Keratinocyte (primary cell): ENCODE data around the gene CHRNA10. TPM values are rescaled to one million over a fixed set of nuclear protein-coding genes. Genes with fewer than 3 reads are reported as not detected.
A peak's percentile ranks its signal among the peaks of the same experiment; 100 is the strongest.

Experiments
- DNase-seq: peaks from one replicate; pipeline ENCODE4 v3.0.0-alpha.2; 2011; ENCODE audit warnings: low read depth, missing footprints, low spot score
- FAIRE-seq: peaks from 2 replicates; lab custom pipeline; 2011; peaks lifted over from hg19 to GRCh38; lab: Jason Lieb, UNC
- H2AFZ ChIP-seq: 2 replicates; pipeline ENCODE4 v1.6.0; 2012; ENCODE audit warnings: low read length, control low read depth, inconsistent platforms; ENCODE audit not compliant: control insufficient read depth
- H3K27ac ChIP-seq: 2 replicates; pipeline ENCODE4 v1.5.1; 2011; ENCODE audit warnings: low read length; ENCODE audit not compliant: control insufficient read depth, insufficient read depth
- H3K27me3 ChIP-seq: 3 replicates; pipeline ENCODE4 v1.6.0; 2011; ENCODE audit warnings: low read length; ENCODE audit not compliant: control insufficient read depth, insufficient read depth; ENCODE audit errors: extremely low read depth
- H3K36me3 ChIP-seq, 2 experiments: 2 replicates in 1 of 2; 3 replicates in 1 of 2; pipeline ENCODE4 v1.5.1; 2011; ENCODE audit warnings: low read length in 2 of 2, mild to moderate bottlenecking in 1 of 2; ENCODE audit not compliant: control insufficient read depth in 2 of 2, insufficient read depth in 2 of 2; ENCODE audit errors: extremely low read depth in 1 of 2
- H3K4me1 ChIP-seq: 3 replicates; pipeline ENCODE4 v1.5.1; 2011; ENCODE audit warnings: low read length; ENCODE audit not compliant: control insufficient read depth, insufficient read depth; ENCODE audit errors: extremely low read depth
- H3K4me2 ChIP-seq: 3 replicates; pipeline ENCODE4 v1.6.0; 2011; ENCODE audit warnings: low read depth, low read length; ENCODE audit not compliant: control insufficient read depth, insufficient read depth; ENCODE audit errors: extremely low read depth
- H3K4me3 ChIP-seq, 3 experiments: fragments of 200-600 bp in 1 of 3; sonication (generic) in 1 of 3; 2 replicates in 2 of 3; 3 replicates in 1 of 3; pipeline ENCODE4 v1.5.1; 2011 to 2016; ENCODE audit warnings: low read length in 3 of 3, mild to moderate bottlenecking in 3 of 3, control low read depth in 2 of 3, inconsistent platforms in 1 of 3, low read depth in 1 of 3, mixed read lengths in 1 of 3, mixed run types in 1 of 3, moderate library complexity in 1 of 3; ENCODE audit not compliant: control insufficient read depth in 2 of 3, insufficient read depth in 2 of 3; ENCODE audit errors: extremely low read depth in 1 of 3
- H3K79me2 ChIP-seq: 2 replicates; pipeline ENCODE4 v1.6.0; 2012; ENCODE audit warnings: low read length; ENCODE audit not compliant: control insufficient read depth, insufficient read depth
- H3K9ac ChIP-seq: 3 replicates; pipeline ENCODE4 v1.6.0; 2011; ENCODE audit warnings: low read length; ENCODE audit not compliant: control insufficient read depth, insufficient read depth; ENCODE audit errors: extremely low read depth
- H3K9me1 ChIP-seq: 3 replicates; pipeline ENCODE4 v1.6.0; 2011; ENCODE audit warnings: low read length; ENCODE audit not compliant: control insufficient read depth, insufficient read depth; ENCODE audit errors: extremely low read depth
- H3K9me3 ChIP-seq: 2 replicates; pipeline ENCODE4 v1.5.1; 2012; ENCODE audit warnings: low read depth, low read length; ENCODE audit not compliant: control insufficient read depth
- H4K20me1 ChIP-seq: 3 replicates; pipeline ENCODE4 v1.6.0; 2011; ENCODE audit warnings: low read length; ENCODE audit not compliant: control insufficient read depth, insufficient read depth; ENCODE audit errors: extremely low read depth
- CTCF ChIP-seq, 3 experiments: IDR thresholded peaks in 1 of 3; conservative IDR thresholded peaks in 1 of 3; optimal IDR thresholded peaks in 1 of 3; 2 replicates in 2 of 3; 3 replicates in 1 of 3; pipeline versions ENCODE3 to v1.5.1; 2011; ENCODE audit warnings: low read length in 3 of 3, mild to moderate bottlenecking in 3 of 3, moderate library complexity in 2 of 3, control low read depth in 1 of 3, inconsistent platforms in 1 of 3; ENCODE audit not compliant: insufficient read depth in 2 of 3; ENCODE audit errors: extremely low read depth in 1 of 3
- EZH2 ChIP-seq: IDR thresholded peaks from one replicate; pipeline ENCODE4 v1.6.1; 2012; ENCODE audit warnings: inconsistent platforms, mild to moderate bottlenecking, low read length, moderate library complexity
- dilution Hi-C: fragments of 300-500 bp; cut with MboI; formaldehyde crosslinking; loops from one replicate; pipeline ENCODE4 v1.7.0; 2020; ENCODE audit warnings: low sequenced_read_pairs; ENCODE audit not compliant: extremely low pct_ligation_motif_present
- polyA plus RNA-seq, 5 experiments: library from polyadenylated mRNA; depleted of rRNA in 3 of 5; stranded (reverse) in 3 of 5; stranded (forward) in 1 of 5; unstranded in 1 of 5; fragments of >200 nt; gene quantifications; 1 replicate in 1 of 5; 2 replicates in 3 of 5; 3 replicates in 1 of 5; pipeline versions ENCODE4 v1.2.1 to v1.2.3, GENCODE V29; 2011 to 2012; ENCODE audit warnings: missing spikeins in 2 of 5, low read depth in 1 of 5, low replicate concordance in 1 of 5

CHRNA10 gene
- polyA plus RNA-seq, 1 donor (not counting 4 experiments of a cell fraction or from before 2014, with no cell fraction given) = 0.83 TPM

GRCh38 chr11:3642071-3642951 is 28.9 kb downstream of the CHRNA10 start:
- no peak for FAIRE-seq
- Histone ChIP-seq H3K27me3 (peaks cover 15% of the 10 kb centered on the region), H3K4me1 (peaks cover 3% of the 10 kb centered on the region), H3K36me3 (no peaks in the 10 kb centered on the region), H4K20me1 (peaks cover 2% of the 10 kb centered on the region), H3K79me2 (no peaks in the 10 kb centered on the region), H3K9ac (peak overlapping the region; percentile 60), H3K27ac (no peak overlapping the region), H3K4me2 (peak overlapping the region; percentile 82), H3K9me3 (no peaks in the 10 kb centered on the region), H2AFZ (peak overlapping the region; percentile 65), H3K9me1 (no peaks in the 10 kb centered on the region), H3K4me3 (peak overlapping the region; percentile 31 to 60 (median 60))
- no peak for TF ChIP-seq CTCF (optimal IDR thresholded peaks at IDR 0.05 in 1 of 3, IDR thresholded peaks at IDR 0.05 in 1 of 3, conservative IDR thresholded peaks at IDR 0.05 in 1 of 3; ENCODE audit: extremely low read depth in 1 of 3, insufficient read depth in 2 of 3, low read length in 3 of 3)
- no peak for TF ChIP-seq EZH2
- no peak for DNase-seq
- dilution Hi-C loops = no loop called here

- Histone ChIP-seq H4K20me1 (peaks cover 2% of the 10 kb centered on the region), H3K36me3 (no peaks in the 10 kb centered on the region), H3K27ac (no peak within 1 kb of the TSS), H3K4me1 (peaks cover 3% of the 10 kb centered on the region), H3K9me1 (no peaks in the 10 kb centered on the region), H3K79me2 (no peaks in the 10 kb centered on the region), H3K4me2 (peak within 1 kb of the TSS; percentile 82), H3K9me3 (no peaks in the 10 kb centered on the region), H3K9ac (peak within 1 kb of the TSS; percentile 60), H3K27me3 (peaks cover 15% of the 10 kb centered on the region), H3K4me3 (peak within 1 kb of the TSS; percentile 31 to 60 (median 60)), H2AFZ (peak within 1 kb of the TSS; percentile 65)
- dilution Hi-C loops = no loop called here
- TF ChIP-seq EZH2 = no peak
- TF ChIP-seq CTCF (optimal IDR thresholded peaks at IDR 0.05 in 1 of 3, IDR thresholded peaks at IDR 0.05 in 1 of 3, conservative IDR thresholded peaks at IDR 0.05 in 1 of 3; ENCODE audit: extremely low read depth in 1 of 3, insufficient read depth in 2 of 3, low read length in 3 of 3) = no peak
- FAIRE-seq = no peak
- no peak for DNase-seq
Observed at GRCh38 chr11:3641701-3642070, 29.5 kb downstream of the CHRNA10 start, which contains the start of gene ART5. Gene ART5 (minus strand): TSS chr11:3641992. CDS start chr11:3641862, 130 bp downstream.
